ENCODE data around the gene SYT7. TPM values are rescaled to one million over a fixed set of nuclear protein-coding genes. Genes with fewer than 3 reads are reported as not detected.
A peak's percentile ranks its signal among the peaks of the same experiment; 100 is the strongest.

SYT7 gene
- total RNA-seq, 4 donors from 2014 or later = 2.1 to 10.0 (median 5.9) TPM

GRCh38 chr11:61588728-61589191, 7.9 kb upstream of the SYT7 start:
- Histone ChIP-seq H3K27me3 (no peaks in the 10 kb centered on the region), H3K4me1 (no peaks in the 10 kb centered on the region), H3K27ac (peak overlapping the region; percentile 78 to 81), H3K4me3 (peak overlapping the region; percentile 42 to 44), H3K9me3 (no peaks in the 10 kb centered on the region), H3K36me3 (no peaks in the 10 kb centered on the region)
- intact Hi-C loops (cut with DNase I; ENCODE audit: low total_unique reads) = no loop called here
- no peak for TF ChIP-seq CTCF (IDR thresholded peaks at IDR 0.05)
- no peak for TF ChIP-seq POLR2A (IDR thresholded peaks at IDR 0.05)
- DNase-seq = peak; percentile 66 to 80

- peak; percentile 73 to 84 for DNase-seq
- peak overlapping the region; percentile 78 to 81 for H3K27ac ChIP-seq
- intact Hi-C loops (cut with DNase I; ENCODE audit: low total_unique reads) = no loop called here
Measured at GRCh38 chr11:61587951-61588727, 7.3 kb upstream of the SYT7 start.

GRCh38 chr11:61587541-61587941, 6.7 kb upstream of the SYT7 start:
- no peak for TF ChIP-seq POLR2A (IDR thresholded peaks at IDR 0.05)
- no peak for TF ChIP-seq CTCF (IDR thresholded peaks at IDR 0.05)
- H3K27me3 ChIP-seq = no peaks in the 10 kb centered on the region
- peak overlapping the region; percentile 78 to 81 for H3K27ac ChIP-seq
- intact Hi-C loops (cut with DNase I; ENCODE audit: low total_unique reads) = no loop called here
- peak; percentile 38 to 70 for DNase-seq
- peak overlapping the region; percentile 42 to 44 for H3K4me3 ChIP-seq
- H3K9me3 ChIP-seq = no peaks in the 10 kb centered on the region
- H3K4me1 ChIP-seq = no peaks in the 10 kb centered on the region
- no peaks in the 10 kb centered on the region for H3K36me3 ChIP-seq

More at GRCh38 chr11:61587951-61588727, 7.3 kb upstream of the SYT7 start:
- H3K4me1 ChIP-seq = no peaks in the 10 kb centered on the region
- no peaks in the 10 kb centered on the region for H3K9me3 ChIP-seq
- H3K27me3 ChIP-seq = no peaks in the 10 kb centered on the region
- no peaks in the 10 kb centered on the region for H3K36me3 ChIP-seq
- TF ChIP-seq POLR2A (IDR thresholded peaks at IDR 0.05) = peak in 1 of 2 donors; percentile 29
- TF ChIP-seq CTCF (IDR thresholded peaks at IDR 0.05) = peak in 2 of 4 experiments; percentile 3 to 30
- H3K4me3 ChIP-seq = peak overlapping the region; percentile 42 to 44

- Histone ChIP-seq H3K27ac (peak overlapping the region; percentile 78 to 81), H3K4me3 (peak overlapping the region; percentile 42 to 44), H3K27me3 (no peaks in the 10 kb centered on the region), H3K4me1 (no peaks in the 10 kb centered on the region), H3K36me3 (no peaks in the 10 kb centered on the region), H3K9me3 (no peaks in the 10 kb centered on the region)
- no peak for DNase-seq
- intact Hi-C loops (cut with DNase I; ENCODE audit: low total_unique reads) = no loop called here
- TF ChIP-seq POLR2A (IDR thresholded peaks at IDR 0.05) (no peak), CTCF (IDR thresholded peaks at IDR 0.05) (no peak)
Measured at GRCh38 chr11:61586792-61587430, 6.0 kb upstream of the SYT7 start.

- intact Hi-C loops (cut with DNase I; ENCODE audit: low total_unique reads) = no loop called here
- no peak for DNase-seq
Measured at GRCh38 chr11:61585115-61585514, 4.2 kb upstream of the SYT7 start.

More at GRCh38 chr11:61585115-61585514, 4.2 kb upstream of the SYT7 start:
- TF ChIP-seq CTCF (IDR thresholded peaks at IDR 0.05) (no peak), POLR2A (IDR thresholded peaks at IDR 0.05) (no peak)
- no peaks in the 10 kb centered on the region for H3K36me3 ChIP-seq
- peaks cover 0 to 6% of the 10 kb centered on the region in 2 donors for H3K4me1 ChIP-seq
- H3K27ac ChIP-seq = no peak overlapping the region
- peaks cover 0 to 9% of the 10 kb centered on the region in 2 donors for H3K27me3 ChIP-seq
- no peaks in the 10 kb centered on the region for H3K9me3 ChIP-seq
- H3K4me3 ChIP-seq = no peak overlapping the region
